IMR-90 (cell line): ENCODE results near the gene ANGPTL4. TPM values are rescaled to one million over a fixed set of nuclear protein-coding genes. Genes with fewer than 3 reads are reported as not detected.

Experiments used
- ATAC-seq: fragments of 200-7000 bp; cut with Tn5 transposase; 2 replicates; pipeline ENCODE4 v1.9.1; 2020; ENCODE audit warnings: low read depth, mild to moderate bottlenecking, moderate library complexity
- BruUV-seq: library from RNA; stranded (reverse); fragments of 400-500 nt; replicated peaks from 2 replicates; lab custom pipeline; 2021; lab: Mats Ljungman, UMichigan
- CTCF ChIA-PET: fragments of 300-600 bp; formaldehyde crosslinking; extraction: SDS; loops from one replicate; lab custom pipeline; 2021; ENCODE audit warnings: antibody characterized with exemption; lab: Yijun Ruan, JAX
- POLR2A ChIA-PET: fragments of 300-600 bp; sonication (Branson Sonifier 250); formaldehyde crosslinking; loops from one replicate; lab custom pipeline; 2022; ENCODE audit warnings: antibody characterized with exemption; ENCODE audit not compliant: unreplicated experiment; lab: Charles Lee
- DNase-seq: peaks from one replicate; pipeline ENCODE4 v3.0.0; 2013
- H2AFZ ChIP-seq: replicated peaks from 2 replicates; pipeline ENCODE3; 2013; ENCODE audit warnings: low read length, mild to moderate bottlenecking; ENCODE audit not compliant: poor library complexity
- H2AK5ac ChIP-seq: 2 replicates; pipeline ENCODE4 v1.6.1; 2013; ENCODE audit warnings: low read depth, low read length, inconsistent platforms
- H2AK9ac ChIP-seq: replicated peaks from 2 replicates; pipeline ENCODE3; 2013; ENCODE audit warnings: mild to moderate bottlenecking, low read depth, low read length, moderate library complexity; ENCODE audit not compliant: poor library complexity
- H2BK120ac ChIP-seq: 2 replicates; pipeline ENCODE4 v1.6.1; 2013; ENCODE audit warnings: low read depth, low read length, inconsistent platforms
- H2BK15ac ChIP-seq: 3 replicates; pipeline ENCODE4 v1.6.1; 2013; ENCODE audit warnings: low read depth, low read length, inconsistent platforms
- H2BK20ac ChIP-seq: 2 replicates; pipeline ENCODE4 v1.6.1; 2013; ENCODE audit warnings: low read depth, mild to moderate bottlenecking, inconsistent platforms, low read length, moderate library complexity
- H2BK5ac ChIP-seq: 2 replicates; pipeline ENCODE4 v1.6.1; 2013; ENCODE audit warnings: mild to moderate bottlenecking, low read depth, low read length, inconsistent platforms; ENCODE audit not compliant: poor library complexity, severe bottlenecking
- H3K14ac ChIP-seq: replicated peaks from 2 replicates; pipeline ENCODE4 v1.6.1; 2013; ENCODE audit warnings: low read depth, low read length, inconsistent platforms
- H3K18ac ChIP-seq: 2 replicates; pipeline ENCODE4 v1.6.1; 2013; ENCODE audit warnings: low read depth, low read length, control low read depth
- H3K23ac ChIP-seq: 2 replicates; pipeline ENCODE4 v1.6.1; 2013; ENCODE audit warnings: low read depth, low read length, inconsistent platforms
- H3K27ac ChIP-seq: 2 replicates; pipeline ENCODE4 v1.5.1; 2013; ENCODE audit warnings: mild to moderate bottlenecking, control low read depth, low read length; ENCODE audit not compliant: insufficient read depth
- H3K27me3 ChIP-seq: 2 replicates; pipeline ENCODE4 v1.6.1; 2013; ENCODE audit warnings: low read length; ENCODE audit not compliant: control insufficient read depth, insufficient read depth
- H3K36me3 ChIP-seq: 2 replicates; pipeline ENCODE4 v1.6.1; 2013; ENCODE audit warnings: low read length, mixed read lengths; ENCODE audit not compliant: control insufficient read depth, insufficient read depth
- H3K4ac ChIP-seq: 2 replicates; pipeline ENCODE4 v1.6.1; 2013; ENCODE audit warnings: low read depth, low read length, inconsistent platforms
- H3K4me1 ChIP-seq: 2 replicates; pipeline ENCODE4 v1.6.1; 2013; ENCODE audit warnings: low read length, mixed read lengths; ENCODE audit not compliant: control insufficient read depth, insufficient read depth
- H3K4me2 ChIP-seq: 2 replicates; pipeline ENCODE4 v1.6.1; 2013; ENCODE audit warnings: low read depth, mild to moderate bottlenecking, control low read depth, low read length, moderate library complexity
- H3K4me3 ChIP-seq: 2 replicates; pipeline ENCODE4 v1.5.1; 2013; ENCODE audit warnings: low read depth, mild to moderate bottlenecking, control low read depth, low read length, moderate library complexity; ENCODE audit not compliant: insufficient read depth
- H3K56ac ChIP-seq: 2 replicates; pipeline ENCODE4 v1.6.1; 2013; ENCODE audit warnings: low read length, inconsistent platforms; ENCODE audit not compliant: insufficient read depth; ENCODE audit errors: extremely low read depth
- H3K79me1 ChIP-seq, 2 experiments: 2 replicates each; pipeline ENCODE4 v1.6.1; 2013; ENCODE audit warnings: low read length in 2 of 2, inconsistent platforms in 1 of 2, low read depth in 1 of 2
- H3K9ac ChIP-seq: 2 replicates; pipeline ENCODE4 v1.6.1; 2013; ENCODE audit warnings: low read depth, low read length, control low read depth
- H3K9me1 ChIP-seq: 2 replicates; pipeline ENCODE4 v1.6.1; 2013; ENCODE audit warnings: low read length, inconsistent platforms; ENCODE audit not compliant: insufficient read depth
- H3K9me3 ChIP-seq: 2 replicates; pipeline ENCODE4 v1.6.1; 2013; ENCODE audit warnings: low read length; ENCODE audit not compliant: control insufficient read depth, insufficient read depth
- H4K20me1 ChIP-seq: 2 replicates; pipeline ENCODE4 v1.6.1; 2013; ENCODE audit warnings: low read length, inconsistent platforms; ENCODE audit not compliant: insufficient read depth
- H4K5ac ChIP-seq: 2 replicates; pipeline ENCODE4 v1.6.1; 2013; ENCODE audit warnings: mild to moderate bottlenecking, low read depth, low read length, control low read depth
- H4K8ac ChIP-seq, 2 experiments: 2 replicates each; pipeline ENCODE4 v1.6.1; 2013; ENCODE audit warnings: low read depth in 2 of 2, low read length in 2 of 2, control low read depth in 1 of 2, inconsistent platforms in 1 of 2
- H4K91ac ChIP-seq: 2 replicates; pipeline ENCODE4 v1.6.1; 2013; ENCODE audit warnings: low read depth, low read length, inconsistent platforms; ENCODE audit not compliant: insufficient read depth
- BHLHE40 ChIP-seq: fragments of 150-350 bp; IDR thresholded peaks from 2 replicates; pipeline ENCODE4 v1.6.1; 2016; ENCODE audit warnings: mild to moderate bottlenecking, low read depth, low read length
- CEBPB ChIP-seq: IDR thresholded peaks from 2 replicates; pipeline ENCODE4 v1.6.1; 2012; ENCODE audit warnings: low read depth, low read length, improper control_type of control experiment
- MAFK ChIP-seq: IDR thresholded peaks from 2 replicates; pipeline ENCODE4 v1.6.1; 2012; ENCODE audit warnings: low read depth, low read length, improper control_type of control experiment
- MAZ ChIP-seq: IDR thresholded peaks from 2 replicates; pipeline ENCODE4 v1.6.1; 2012; ENCODE audit warnings: low read depth, mild to moderate bottlenecking, low read length, improper control_type of control experiment, moderate library complexity, borderline replicate concordance
- WGBS, 2 experiments: methylation state at CpG; one replicate each; pipeline versions ENCODE4 v1.1.5 to v1.1.7; 2013; ENCODE audit warnings: missing lambda C conversion rate in 2 of 2; ENCODE audit not compliant: insufficient read length in 1 of 2; ENCODE audit errors: extremely low coverage in 2 of 2; 5-methylcytosine and 5-hydroxymethylcytosine counted together
- dilution Hi-C: fragments of 300-500 bp; cut with HindIII; formaldehyde crosslinking; loops from one replicate; pipeline ENCODE4 v1.14.3; 2018; ENCODE audit warnings: low sequenced_read_pairs; ENCODE audit not compliant: unreplicated experiment
- in situ Hi-C: fragments of 300-500 bp; cut with MboI; formaldehyde crosslinking; loops from 3 replicates; pipeline ENCODE4 v1.14.3; 2019; ENCODE audit warnings: low sequenced_read_pairs, inconsistent platforms, mixed read lengths
- intact Hi-C: fragments of 100-400 bp; cut with micrococcal nuclease; formaldehyde crosslinking; loops from 2 replicates; pipeline ENCODE4 v1.10.0; 2022
- polyA plus RNA-seq, 3 experiments: library from polyadenylated mRNA; depleted of rRNA; stranded (reverse); fragments of >200 nt; gene quantifications; 2 replicates each; pipeline ENCODE4 v1.2.3, GENCODE V29; 2012; ENCODE audit warnings: low replicate concordance in 1 of 3
- total RNA-seq: library from RNA; depleted of rRNA; stranded (reverse); fragments of >200 nt; gene quantifications from 2 replicates; pipeline ENCODE4 v1.2.3, GENCODE V29; 2012

The ANGPTL4 gene
- total and polyA plus RNA-seq, 2 of the 4 experiments (the other 2 are of a cell fraction), result 1.4 to 19.1 TPM

DNA sequence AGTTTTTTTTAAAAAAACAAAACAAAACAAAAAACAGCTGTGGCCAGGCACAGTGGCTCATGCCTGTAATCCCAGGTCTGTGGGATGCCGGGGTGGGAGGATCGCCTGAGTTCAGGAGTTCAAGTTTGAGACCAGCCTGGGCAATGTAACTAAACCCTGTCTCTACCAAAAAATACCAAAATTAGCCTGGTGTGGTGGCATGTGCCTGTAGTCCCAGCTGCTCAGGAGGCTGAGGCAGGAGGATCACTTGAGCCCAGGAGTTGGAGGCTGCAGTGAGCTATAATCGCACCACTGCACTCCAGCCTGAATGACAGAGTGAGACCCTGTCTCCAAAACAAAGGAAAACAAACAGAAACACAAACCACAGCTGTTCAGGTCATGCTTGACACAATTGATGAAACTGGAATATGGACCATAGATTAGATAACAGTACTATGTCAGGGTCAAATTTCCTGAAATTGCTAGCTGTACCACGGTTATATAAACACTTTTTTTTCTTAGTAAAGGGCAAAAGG is 6.9 kb upstream of the ANGPTL4 start:
- Histone ChIP-seq H3K4me2 (no peak overlapping the region), H2AK9ac (no peak overlapping the region), H2AFZ (no peak overlapping the region), H3K4me3 (no peak overlapping the region), H3K18ac (no peak overlapping the region), H2BK5ac (no peak overlapping the region), H4K91ac (no peak overlapping the region), H3K27ac (no peak overlapping the region), H4K20me1 (peaks cover 6% of the 10 kb centered on the region; the same call in 1 of the 2 replicates), H2BK15ac (peak overlapping the region; percentile 10; the same call in 1 of the 3 replicates), H4K5ac (no peak overlapping the region), H2AK5ac (peak overlapping the region; percentile 52; the same call in 1 of the 2 replicates), H3K9me3 (peaks cover 3% of the 10 kb centered on the region), H3K56ac (no peak overlapping the region), H3K23ac (no peak overlapping the region), H3K36me3 (no peaks in the 10 kb centered on the region), H3K27me3 (no peaks in the 10 kb centered on the region), H3K79me1 (no peaks in the 10 kb centered on the region; a peak in 1 of 4 replicates), H2BK120ac (no peak overlapping the region), H2BK20ac (no peak overlapping the region), H4K8ac (no peak overlapping the region), H3K14ac (no peak overlapping the region), H3K9ac (no peak overlapping the region), H3K4ac (peak overlapping the region; percentile 16; the same call in 1 of the 2 replicates), H3K9me1 (0 out of 2 replicates have a peak, but pooled peaks cover 5% of the 10 kb centered on the region), H3K4me1 (peaks cover 3% of the 10 kb centered on the region)
- dilution Hi-C loops (no loop called here), in situ Hi-C loops (loop anchor here (5.0 kb wide), 1 partner anchor 40 kb away; no protein-coding TSS in a partner anchor), intact Hi-C loops (no loop called here)
- DNase-seq, result no peak
- POLR2A ChIA-PET, result interaction anchor here (0.6 kb wide), 1 partner anchor 67 kb away, joined by 7 read pairs; no protein-coding TSS in a partner anchor
- no peak for ATAC-seq
- no TSS peak for BruUV-seq
- WGBS, 2 experiments, result no CpG with 5 or more reads among the region's 4 CpGs
- CTCF ChIA-PET, result no interaction called here
- TF ChIP-seq BHLHE40 (no peak), MAZ (no peak), CEBPB (no peak), MAFK (no peak)
